Adrenal gland (tissue), 12 donors: ENCODE measurements around the gene SUFU. TPM values are rescaled to one million over a fixed set of nuclear protein-coding genes. Genes with fewer than 3 reads are reported as not detected.

Experiments
- DNase-seq, 7 donors: peaks; one replicate each; pipeline ENCODE4 v3.0.0-alpha.2; 2019 to 2020
- H3K27ac ChIP-seq, 5 donors: fragments of 200-600 bp; sonication (generic) in 4 of 5; 1 replicate in 3 of 5; 2 replicates in 2 of 5; pipeline versions ENCODE4 v1.5.1 to v1.8.0; 2016 to 2020; ENCODE audit warnings: mild to moderate bottlenecking in 1 of 5
- H3K27me3 ChIP-seq: fragments of 200-600 bp; 2 replicates; pipeline ENCODE4 v1.8.0; 2021
- H3K36me3 ChIP-seq, 2 donors: fragments of 200-600 bp; replicated peaks in 1 of 2; 1 replicate in 1 of 2; 2 replicates in 1 of 2; pipeline versions ENCODE4 v1.5.1 to v1.8.0; 2018 to 2022
- H3K4me1 ChIP-seq, 2 donors: fragments of 200-600 bp; replicated peaks in 1 of 2; 1 replicate in 1 of 2; 2 replicates in 1 of 2; pipeline versions ENCODE4 v1.5.1 to v1.8.0; 2018 to 2021
- H3K4me3 ChIP-seq, 4 donors: fragments of 200-600 bp; sonication (generic) in 3 of 4; one replicate each; pipeline ENCODE4 v1.5.1; 2016 to 2018
- H3K9me3 ChIP-seq, 3 donors: fragments of 200-600 bp; sonication (generic) in 1 of 3; replicated peaks in 1 of 3; 1 replicate in 2 of 3; 2 replicates in 1 of 3; pipeline versions ENCODE4 v1.5.1 to v1.8.0; 2016 to 2021
- CTCF ChIP-seq, 6 experiments: fragments of 450-650 bp in 4 of 6; fragments of 200-600 bp in 2 of 6; sonication (generic) in 1 of 6; IDR thresholded peaks; 1 replicate in 5 of 6; 2 replicates in 1 of 6; pipeline versions ENCODE4 v1.5.1 to v1.8.0; 2016 to 2021; ENCODE audit warnings: antibody characterized with exemption in 6 of 6, mild to moderate bottlenecking in 2 of 6, moderate library complexity in 1 of 6
- POLR2A ChIP-seq, 2 donors: fragments of 450-650 bp; IDR thresholded peaks; one replicate each; pipeline ENCODE4 v1.6.1; 2017; ENCODE audit warnings: antibody characterized with exemption in 2 of 2, mild to moderate bottlenecking in 2 of 2, moderate library complexity in 1 of 2
- WGBS, 4 donors: extraction: QIAGEN DNeasy Blood & Tissue Kit in 2 of 4; methylation state at CpG; one replicate each; pipeline versions ENCODE4 v1.1.5 to v1.1.7; 2013 to 2017; 5-methylcytosine and 5-hydroxymethylcytosine counted together
- intact Hi-C, 2 donors: fragments of 100-400 bp; cut with DNase I; formaldehyde crosslinking; loops; one replicate each; pipeline versions ENCODE4 v1.14.1 to v1.15.0; 2022 to 2023
- polyA plus RNA-seq, 3 donors: library from polyadenylated mRNA; stranded (reverse); fragments of 200-250 nt in 2 of 3; fragments of 350-450 nt in 1 of 3; fragmentation: Illumina TruSeq in 1 of 3; extraction: RNeasy Lipid Tissue Mini Kit (QIAGEN cat#74804) in 1 of 3; gene quantifications; one replicate each; pipeline ENCODE4 v1.2.3, GENCODE V29; 2013 to 2014
- total RNA-seq, 9 donors: library from RNA; depleted of rRNA in 4 of 9; stranded (reverse); fragments of >200 nt in 4 of 9; fragments of 120-200 nt in 1 of 9; fragmentation: NEBNext Ultra II Directional in 1 of 9; extraction: Animal tissue kit (Norgen Biotek cat#: 25700) in 1 of 9; gene quantifications; one replicate each; pipeline versions ENCODE4 v1.1.0 to v1.2.4, GENCODE V29; 2013 to 2023
- donor health status: healthy with polysubstance abuse.
- donor health status: Bipolar disorder and iron deficiency.
- donor health status: DM: yes; HTN: yes; CAD: no.
- donor health status: DM: no; HTN: no; CAD: no.
- donor health status: DM: no; HTN: no; CAD: no.
- donor health status: DM: yes; HTN: yes; CAD: no.

The SUFU gene
- total and polyA plus RNA-seq, 12 donors = 4.3 to 20.2 (median 11.1) TPM

- intact Hi-C loops = loop anchor here (5.0 kb wide), 2 partner anchors 78 to 88 kb away; no protein-coding TSS in a partner anchor
- H3K9me3 ChIP-seq = no peaks in the 10 kb centered on the region
- no peaks in the 10 kb centered on the region for H3K27me3 ChIP-seq
- DNase-seq = peak; percentile 26 to 66 (median 46)
- peaks cover 0 to 4% of the 10 kb centered on the region in 2 donors for H3K36me3 ChIP-seq
- peak overlapping the region; percentile 80 to 94 (median 82) for H3K4me3 ChIP-seq
- WGBS, 4 donors = 0 to 1% (median 1%) methylated on average over 29 to 47 of the region's 47 CpGs
- peak overlapping the region in 4 of 5 donors; percentile 62 to 81 (median 67) for H3K27ac ChIP-seq
- TF ChIP-seq CTCF (IDR thresholded peaks at IDR 0.05) = no peak
- TF ChIP-seq POLR2A (IDR thresholded peaks at IDR 0.05) = peak in 1 of 2 donors; percentile 16
- peaks cover 8 to 30% of the 10 kb centered on the region in 2 donors for H3K4me1 ChIP-seq
These were observed 605 bp downstream of the SUFU start for GRCh38 chr10:102504179-102504975.

- Histone ChIP-seq H3K27me3 (no peaks in the 10 kb centered on the region), H3K27ac (peak overlapping the region in 4 of 5 donors; percentile 62 to 81 (median 67)), H3K9me3 (no peaks in the 10 kb centered on the region), H3K4me1 (peaks cover 8 to 24% of the 10 kb centered on the region in 2 donors), H3K36me3 (peaks cover 0 to 10% of the 10 kb centered on the region in 2 donors), H3K4me3 (peak overlapping the region in 3 of 4 donors; percentile 80 to 94 (median 80))
- 3 to 8% (median 5%) methylated on average over 5 of the region's 5 CpGs for WGBS, 4 donors
- TF ChIP-seq CTCF (IDR thresholded peaks at IDR 0.05) = no peak
- intact Hi-C loops = loop anchor here (5.0 kb wide), 2 partner anchors 77 to 87 kb away; no protein-coding TSS in a partner anchor
- no peak for DNase-seq
These were observed 1.2 kb downstream of the SUFU start for GRCh38 chr10:102504976-102505300.

- Histone ChIP-seq H3K27ac (peak overlapping the region in 2 of 5 donors; percentile 10 to 69), H3K36me3 (peaks cover 0 to 15% of the 10 kb centered on the region in 2 donors), H3K4me1 (peaks cover 8 to 24% of the 10 kb centered on the region in 2 donors), H3K9me3 (no peaks in the 10 kb centered on the region), H3K4me3 (peak overlapping the region in 1 of 4 donors; percentile 80), H3K27me3 (no peaks in the 10 kb centered on the region)
- DNase-seq = peak in 1 of 7 donors; percentile 24
- WGBS, 4 donors = 81 to 87% (median 82%) methylated on average over 10 of the region's 10 CpGs
- intact Hi-C loops = loop anchor here in 1 of 2 donors (5.0 kb wide), 1 partner anchor 77 kb away; no protein-coding TSS in a partner anchor
- TF ChIP-seq POLR2A (IDR thresholded peaks at IDR 0.05) (no peak), CTCF (IDR thresholded peaks at IDR 0.05) (no peak)
These were observed 1.8 kb downstream of the SUFU start for GRCh38 chr10:102505462-102506115.

GRCh38 chr10:102507521-102507920 lies 3.7 kb downstream of the SUFU start:
- Histone ChIP-seq H3K4me1 (peaks cover 0 to 15% of the 10 kb centered on the region in 2 donors), H3K27ac (no peak overlapping the region), H3K36me3 (peaks cover 0 to 33% of the 10 kb centered on the region in 2 donors), H3K4me3 (no peak overlapping the region), H3K9me3 (no peaks in the 10 kb centered on the region), H3K27me3 (no peaks in the 10 kb centered on the region)
- TF ChIP-seq CTCF (IDR thresholded peaks at IDR 0.05) (no peak), POLR2A (IDR thresholded peaks at IDR 0.05) (no peak)
- no peak for DNase-seq
- intact Hi-C loops = loop anchor here in 1 of 2 donors (5.0 kb wide), 1 partner anchor 75 kb away; no protein-coding TSS in a partner anchor
- 77 to 83% (median 80%) methylated on average over 3 of the region's 3 CpGs for WGBS, 4 donors
